Mesenteric fat pad (tissue), 1 donor: ENCODE data around the gene MICU2. TPM values are rescaled to one million over a fixed set of nuclear protein-coding genes. Genes with fewer than 3 reads are reported as not detected.

ENCODE experiments used
- DNase-seq: peaks from one replicate; pipeline ENCODE4 v3.0.0-alpha.2; 2020; ENCODE audit warnings: low spot score
- total RNA-seq: library from RNA; stranded (reverse); fragmentation: NEBNext Ultra II Directional; extraction: Animal tissue kit (Norgen Biotek cat#: 25700); gene quantifications from one replicate; pipeline ENCODE4 v1.2.1, GENCODE V29; 2021
- donor health status: DM: yes; HTN: yes; CAD: no.

Gene MICU2
- total RNA-seq, 1 donor from 2014 or later = 28.8 TPM

DNA sequence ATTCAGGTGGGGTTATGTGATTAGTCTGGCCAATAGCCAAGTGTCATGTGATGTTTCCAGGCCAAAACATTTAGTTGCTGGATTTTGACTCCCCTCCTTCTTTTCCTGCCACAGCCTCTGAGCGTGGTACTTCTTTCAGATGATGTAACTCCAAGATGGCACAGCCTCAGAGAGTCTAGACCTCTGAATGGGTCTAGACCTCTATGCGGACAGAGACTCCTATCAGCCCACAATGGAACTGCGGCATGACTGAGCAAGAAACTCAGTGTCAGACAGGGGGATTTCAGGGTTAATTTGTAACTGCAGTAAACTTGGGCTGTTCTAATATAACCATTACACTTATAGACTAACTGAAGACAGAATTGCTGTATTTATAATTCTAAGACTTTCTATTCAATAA lies 102.3 kb downstream of the MICU2 start:
- DNase-seq = no peak

DNA sequence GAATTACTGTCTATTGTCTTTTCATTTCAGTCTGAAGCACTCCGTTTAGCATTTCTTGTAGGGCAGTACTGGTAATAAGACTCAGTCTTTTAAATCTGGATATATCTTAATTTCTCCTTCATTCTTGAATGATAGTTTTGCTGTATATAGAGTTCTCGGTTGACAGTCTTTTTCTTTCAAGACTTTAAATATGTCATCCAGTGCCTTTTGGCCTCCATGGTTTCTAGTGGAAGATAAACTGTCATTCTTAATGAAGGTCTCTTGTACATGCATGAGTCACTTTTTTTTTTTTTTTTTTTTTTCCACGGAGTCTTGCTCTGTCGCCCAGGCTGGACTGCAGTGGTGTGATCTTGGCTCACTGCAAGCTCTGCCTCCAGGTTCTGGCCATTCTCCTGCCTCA lies 117.6 kb downstream of the MICU2 start:
- DNase-seq = no peak

DNA sequence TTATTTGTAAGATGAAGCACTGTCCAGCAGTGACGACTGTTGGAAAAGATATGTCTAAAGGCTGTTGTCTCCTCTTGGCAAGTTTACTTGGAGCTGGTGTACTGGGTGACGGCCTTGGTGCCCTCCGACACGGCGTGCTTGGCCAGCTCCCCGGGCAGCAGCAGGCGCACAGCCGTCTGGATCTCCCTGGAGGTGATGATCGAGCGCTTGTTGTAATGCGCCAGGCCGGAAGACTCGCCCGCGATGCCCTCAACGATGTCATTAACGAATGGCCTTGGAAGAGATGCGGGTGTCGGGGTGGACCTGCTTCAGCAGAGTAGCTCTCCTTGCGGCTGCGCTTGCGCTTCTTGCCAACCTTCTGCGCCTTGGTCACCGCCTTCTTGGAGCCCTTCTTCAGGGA lies 120.2 kb downstream of the MICU2 start:
- no peak for DNase-seq

DNA sequence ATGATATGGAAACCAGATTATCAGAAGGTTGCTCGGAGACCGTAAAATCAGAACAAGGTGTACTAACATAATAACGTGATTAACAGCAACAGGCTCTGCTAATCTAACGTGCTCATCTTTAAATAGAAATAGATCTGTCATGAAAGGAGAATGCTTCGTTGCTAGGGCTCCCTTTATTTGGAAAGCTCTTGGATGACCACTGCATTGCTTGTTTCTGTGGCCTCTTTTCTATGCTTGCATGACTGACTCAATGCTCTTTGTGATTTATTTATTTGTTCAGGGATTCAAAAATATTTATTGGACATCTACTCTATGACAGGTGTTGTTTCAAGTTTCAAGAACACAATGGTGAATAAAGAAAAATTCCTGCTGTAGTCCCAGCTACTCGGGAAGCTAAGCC lies 122.6 kb downstream of the MICU2 start:
- no peak for DNase-seq

DNA sequence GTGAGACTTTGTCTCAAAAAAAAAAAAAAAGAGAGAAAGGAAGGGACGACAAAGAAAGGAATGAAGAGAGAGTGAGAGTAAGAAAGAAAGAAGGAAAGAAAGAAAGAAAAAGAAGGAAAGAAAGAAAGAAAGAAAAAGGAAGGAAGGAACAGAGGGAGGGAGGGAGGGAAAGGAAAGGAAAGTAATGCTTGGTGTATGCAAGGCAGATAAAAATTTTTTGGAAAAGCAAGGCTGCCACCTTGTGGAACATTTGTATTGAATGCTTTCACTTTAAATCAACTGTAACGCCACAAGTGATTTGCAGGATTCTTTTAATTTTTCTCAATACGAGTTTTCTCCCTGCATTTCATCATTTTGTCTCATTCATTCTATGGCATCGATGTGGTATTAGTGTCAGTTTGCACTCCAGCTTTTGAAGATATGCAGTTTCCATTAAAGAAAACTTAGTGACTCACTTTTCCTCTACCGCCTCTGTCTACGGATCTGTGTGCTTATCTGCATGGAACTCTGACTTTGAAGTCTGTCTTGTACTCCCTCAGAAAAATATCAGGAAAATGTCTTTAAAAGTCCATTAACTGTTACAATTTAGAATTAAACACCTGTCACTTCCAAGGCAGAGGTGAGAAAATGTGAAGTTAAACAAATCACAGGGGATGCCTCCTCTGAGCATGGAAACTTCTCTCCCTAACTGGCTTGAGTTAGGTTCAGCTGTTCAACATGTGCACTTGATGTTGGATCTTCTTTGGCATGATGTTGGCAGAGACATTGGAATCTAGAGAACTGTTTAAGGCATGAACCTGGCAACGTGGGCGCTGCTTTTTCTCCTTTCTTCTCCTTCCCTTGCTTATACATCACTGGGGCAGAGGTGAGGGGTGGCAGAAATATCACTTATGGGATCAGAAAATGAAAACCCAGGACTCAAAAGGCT lies 124.8 kb downstream of the MICU2 start:
- DNase-seq = no peak

DNA sequence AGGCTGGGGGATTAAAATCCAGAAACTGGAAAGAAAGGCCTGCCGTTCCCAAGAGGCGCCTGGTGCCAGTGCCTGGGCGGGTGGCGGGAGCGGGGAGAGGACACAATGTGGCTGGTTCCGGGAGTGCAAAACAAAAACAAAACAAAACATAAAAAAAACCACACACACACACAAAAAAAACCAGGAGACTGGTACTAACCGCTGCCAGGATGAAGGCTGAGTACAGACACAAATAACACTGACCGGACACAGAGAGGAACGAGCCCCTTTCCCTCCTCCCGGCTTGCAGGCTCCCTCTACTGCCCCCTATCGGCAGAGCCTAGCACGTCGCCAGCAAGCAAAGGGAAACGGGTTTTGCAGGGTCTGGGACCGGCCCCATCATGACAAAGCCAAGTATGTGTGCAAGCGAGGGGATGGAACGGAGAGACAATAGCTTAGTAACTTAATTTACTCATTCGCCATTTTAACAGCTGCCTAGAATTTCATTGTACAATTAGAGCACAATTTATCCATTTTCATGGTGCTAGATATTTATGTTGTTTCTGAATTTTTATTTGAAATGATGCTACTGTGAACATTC lies 127.0 kb downstream of the MICU2 start:
- DNase-seq = peak; percentile 91

DNA sequence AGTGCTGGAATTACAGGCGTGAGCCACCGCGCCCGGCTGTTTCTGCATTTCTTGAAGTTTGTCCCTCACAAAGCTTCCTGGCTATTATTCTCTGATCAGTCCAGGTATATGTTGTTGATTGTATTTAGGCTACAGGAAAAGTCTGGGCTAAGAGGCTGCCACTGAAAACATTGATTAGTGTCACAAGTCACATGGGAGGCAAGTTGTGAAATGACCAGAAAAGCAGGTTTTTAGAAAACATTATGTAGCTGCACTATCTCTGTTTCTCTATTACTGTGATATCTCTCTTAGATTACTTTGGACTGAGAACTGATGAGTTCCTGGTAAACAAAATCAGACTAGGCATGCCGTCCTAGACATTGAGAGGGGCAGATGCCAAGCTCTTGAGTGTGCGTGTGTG lies 128.9 kb downstream of the MICU2 start:
- no peak for DNase-seq

DNA sequence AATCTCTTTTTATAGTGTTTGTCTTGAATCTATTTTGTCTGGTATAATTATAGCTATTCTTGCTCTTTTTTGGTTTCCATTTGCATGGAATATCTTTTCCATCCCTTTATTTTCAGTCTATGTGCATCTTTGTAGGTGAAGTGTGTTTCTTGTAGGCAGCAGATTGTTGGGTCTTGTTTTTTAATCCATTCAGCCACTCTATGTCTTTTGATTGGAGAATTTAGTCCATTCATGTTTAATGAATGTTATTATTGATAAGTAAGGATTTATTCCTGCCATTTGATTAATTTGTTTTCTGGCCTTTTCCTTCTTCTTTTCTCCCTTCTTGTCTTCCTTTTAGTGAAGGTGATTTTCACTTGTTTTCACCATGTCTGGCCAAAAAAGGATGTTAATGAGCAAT lies 133.2 kb downstream of the MICU2 start:
- DNase-seq = no peak

DNA sequence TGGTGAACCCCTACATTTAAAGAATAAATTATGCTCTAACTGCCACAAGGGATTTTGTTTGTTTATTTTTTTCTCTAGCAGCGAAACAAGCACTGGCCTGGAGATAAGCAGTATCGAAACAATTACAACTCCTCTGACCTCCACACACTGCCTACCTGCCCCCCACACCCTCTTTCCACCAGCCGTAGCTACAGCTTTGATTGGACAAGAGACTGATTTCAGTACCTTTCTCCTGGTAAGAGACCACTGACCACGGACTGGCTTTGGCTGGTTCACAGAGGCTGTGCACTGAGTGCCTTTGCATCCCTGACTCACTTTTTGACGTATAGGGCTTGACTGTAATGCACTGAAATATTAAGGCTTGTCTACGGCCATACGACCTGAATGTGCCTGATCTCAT lies 137.4 kb downstream of the MICU2 start:
- no peak for DNase-seq

DNA sequence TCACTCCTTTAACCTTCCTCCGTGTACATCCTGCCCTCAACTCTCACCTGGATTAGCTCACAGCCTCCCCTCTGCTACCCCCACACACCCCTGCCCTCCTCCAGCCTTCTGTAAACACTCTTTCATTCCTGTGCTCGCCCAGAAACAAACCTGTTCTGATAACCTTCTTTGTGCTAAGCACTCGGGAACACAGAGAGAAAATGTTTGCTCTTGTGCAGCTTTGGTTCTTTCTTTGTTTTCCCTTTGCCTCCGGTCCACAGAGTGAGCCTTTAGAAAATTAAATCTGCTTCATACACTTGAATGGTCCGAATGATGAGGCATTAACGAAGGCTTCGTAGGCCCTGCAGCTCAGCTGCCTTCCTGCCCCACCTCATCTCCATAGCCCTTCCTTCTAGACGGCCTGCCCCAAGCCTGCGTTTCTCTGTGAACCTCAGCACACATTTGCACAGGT lies 138.2 kb downstream of the MICU2 start:
- DNase-seq = no peak

DNA sequence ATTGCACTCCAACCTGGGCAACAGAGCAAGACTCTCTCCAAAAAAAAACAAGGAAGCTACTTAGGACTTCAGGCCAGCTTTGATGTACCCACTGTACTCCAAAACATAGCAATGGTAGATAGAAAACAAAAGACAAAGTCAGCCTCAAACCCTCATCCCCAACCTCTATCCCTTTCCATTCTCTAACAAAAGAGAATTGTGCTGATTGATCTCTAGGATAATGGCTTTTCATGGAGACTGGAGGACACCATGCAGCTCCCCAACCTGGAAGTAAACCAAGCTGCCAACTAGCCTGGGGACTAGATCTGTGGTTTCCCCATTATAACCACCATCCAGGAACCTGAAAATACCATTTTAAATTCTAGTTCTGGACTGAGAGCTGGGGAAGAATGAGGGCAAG lies 140.5 kb downstream of the MICU2 start:
- no peak for DNase-seq

DNA sequence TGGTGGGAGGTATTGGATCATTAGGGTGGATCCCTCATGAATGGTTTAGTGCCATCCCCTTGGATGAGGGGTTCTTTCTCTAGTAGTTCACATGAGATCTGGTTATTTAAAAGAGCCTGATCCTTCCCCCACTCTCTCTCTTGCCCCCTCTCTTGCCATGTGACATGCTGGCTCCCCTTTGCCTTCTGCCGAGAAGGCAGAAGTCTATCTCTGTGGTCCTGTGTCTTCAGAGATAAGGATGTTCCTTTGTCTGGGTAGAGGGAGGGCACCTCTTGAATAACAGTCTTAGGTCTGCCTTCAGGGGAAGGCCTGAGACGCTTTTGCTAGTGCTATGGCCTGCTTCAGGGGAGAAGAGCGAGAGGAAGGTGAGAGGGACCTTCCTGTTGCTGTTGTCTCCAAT lies 142.8 kb downstream of the MICU2 start:
- no peak for DNase-seq

DNA sequence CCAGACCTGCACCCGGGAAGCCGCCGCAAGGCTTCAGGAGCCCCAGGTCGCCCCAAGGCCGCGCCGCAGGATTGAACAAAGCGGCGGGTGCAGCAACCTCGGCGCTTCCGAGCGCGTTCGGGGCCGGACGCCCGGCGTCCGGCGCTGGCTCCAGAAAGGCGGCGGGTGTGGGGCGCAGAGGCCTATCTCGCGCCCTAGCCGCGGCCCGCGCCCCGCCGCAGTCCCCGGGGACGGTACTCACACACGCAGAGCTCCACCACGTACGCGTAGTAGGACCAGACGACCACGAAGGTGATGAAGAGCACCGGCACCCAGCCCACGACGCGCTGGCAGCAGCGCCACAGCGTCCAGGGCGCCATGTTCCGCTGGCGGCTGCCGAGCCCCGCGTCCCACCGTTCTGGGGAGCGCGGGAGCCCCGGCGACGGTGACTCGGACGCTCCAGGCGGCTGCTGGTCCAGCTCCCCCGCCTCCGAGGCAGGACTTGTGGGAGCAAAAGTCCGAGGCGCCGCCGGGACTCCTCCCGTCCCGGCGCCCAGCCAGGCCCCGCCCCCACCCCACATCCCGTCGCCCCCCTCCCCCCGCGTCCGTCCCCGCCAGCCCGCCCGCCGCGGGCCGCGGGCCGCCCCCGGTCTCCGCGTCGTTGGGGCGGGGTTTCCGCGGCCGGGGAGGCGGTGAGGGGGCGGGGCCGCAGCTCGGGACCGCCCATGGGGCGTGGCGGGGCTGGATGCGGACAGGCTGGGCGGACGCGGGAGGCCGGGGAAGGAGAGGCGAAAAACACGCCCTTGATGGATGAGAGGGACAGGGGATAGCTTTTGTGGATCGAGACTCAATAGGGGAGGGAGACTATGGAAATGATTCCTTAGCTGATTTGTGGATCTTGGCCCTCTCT lies 144.9 kb downstream of the MICU2 start, which contains the start of gene ZDHHC20:
Gene ZDHHC20, minus strand, starts transcription at position 491 of the 889 bp plus-strand sequence. Its CDS starts 132 bp downstream, at position 359.
- DNase-seq = peak; percentile 97

DNA sequence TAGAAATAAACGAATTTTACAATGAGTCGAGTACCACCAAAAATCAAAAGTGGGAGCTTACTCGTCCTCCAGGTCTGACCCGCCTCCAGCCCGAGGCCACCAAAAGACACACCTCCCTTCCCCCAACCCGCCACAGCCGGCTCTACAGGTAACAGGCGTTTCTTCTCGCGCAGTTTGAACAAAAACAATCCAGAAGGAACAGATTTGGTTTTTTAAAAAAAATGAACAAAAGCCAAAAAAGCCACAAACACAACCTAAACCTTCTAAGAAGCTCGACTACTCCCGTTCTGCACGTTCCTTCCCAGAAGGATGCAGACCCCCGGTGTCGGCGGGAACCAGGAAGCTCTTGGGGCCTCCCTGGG lies 145.5 kb downstream of the MICU2 start:
- DNase-seq = no peak

DNA sequence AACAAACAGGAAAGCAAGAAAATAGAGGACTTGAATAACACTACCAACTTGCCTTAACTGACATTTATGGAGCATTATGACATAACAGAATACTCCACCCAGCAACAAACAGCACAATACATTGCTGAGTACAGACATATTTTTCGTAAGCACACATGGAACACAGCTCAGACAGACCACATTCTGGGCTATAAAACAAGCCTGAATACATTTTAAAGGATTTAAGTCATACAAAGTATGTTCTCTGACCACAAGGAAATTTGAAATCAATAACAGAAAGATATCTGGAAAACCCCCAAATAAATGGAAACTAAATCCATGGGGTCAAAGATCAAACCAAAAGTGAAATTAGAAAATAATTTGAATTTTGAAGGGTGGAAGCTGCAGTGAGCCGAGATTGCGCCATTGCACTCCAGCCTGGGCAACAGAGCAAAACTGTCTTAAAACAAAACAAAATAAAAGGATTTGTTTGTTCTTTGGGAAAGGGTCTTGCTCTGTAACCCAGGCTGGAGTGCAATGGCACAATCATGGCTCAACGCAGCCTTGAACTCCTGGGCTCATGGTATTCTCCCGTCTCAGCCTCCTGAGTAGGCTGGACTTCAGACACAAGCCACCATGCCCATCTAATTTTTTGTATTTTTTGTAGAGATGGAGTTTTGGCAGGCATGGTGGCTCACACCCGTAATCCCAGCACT lies 150.4 kb downstream of the MICU2 start:
- DNase-seq = no peak

DNA sequence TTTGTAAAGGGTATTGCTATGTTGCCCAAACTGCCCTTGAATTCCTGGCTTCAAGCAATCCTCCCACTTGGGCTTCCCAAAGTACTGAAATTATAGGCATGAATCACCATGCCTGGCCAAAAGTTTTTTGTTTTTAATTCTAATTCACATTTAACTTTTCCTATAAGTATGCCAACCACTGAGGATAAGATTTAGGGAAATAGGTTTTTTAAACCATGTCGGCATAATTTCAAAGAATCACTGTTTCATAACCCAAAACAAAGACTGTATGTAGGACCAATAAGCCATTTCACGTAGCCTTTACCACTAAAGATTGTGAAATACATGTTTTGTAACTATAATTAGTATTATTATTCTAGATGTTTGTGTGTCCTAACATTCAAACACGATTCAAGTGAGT lies 153.0 kb downstream of the MICU2 start:
- DNase-seq = no peak

DNA sequence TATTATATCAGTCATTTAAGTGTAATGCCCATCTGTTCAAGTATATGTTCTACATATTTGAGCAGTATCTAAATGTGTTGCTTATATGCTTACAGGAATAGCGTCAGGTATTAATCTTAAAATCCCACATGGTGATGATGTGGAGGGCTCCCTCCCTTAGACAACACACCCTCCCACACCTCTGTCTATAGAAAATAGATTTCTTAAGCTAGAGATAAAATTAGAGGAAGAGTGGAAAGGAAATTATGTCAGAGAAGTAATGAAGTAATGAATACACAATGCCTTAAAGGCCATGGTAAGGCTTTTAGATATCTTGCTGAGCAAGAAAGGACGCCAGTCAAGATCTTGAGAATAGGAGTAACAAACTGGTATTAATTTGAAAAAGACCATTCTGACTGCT lies 157.3 kb downstream of the MICU2 start:
- no peak for DNase-seq

DNA sequence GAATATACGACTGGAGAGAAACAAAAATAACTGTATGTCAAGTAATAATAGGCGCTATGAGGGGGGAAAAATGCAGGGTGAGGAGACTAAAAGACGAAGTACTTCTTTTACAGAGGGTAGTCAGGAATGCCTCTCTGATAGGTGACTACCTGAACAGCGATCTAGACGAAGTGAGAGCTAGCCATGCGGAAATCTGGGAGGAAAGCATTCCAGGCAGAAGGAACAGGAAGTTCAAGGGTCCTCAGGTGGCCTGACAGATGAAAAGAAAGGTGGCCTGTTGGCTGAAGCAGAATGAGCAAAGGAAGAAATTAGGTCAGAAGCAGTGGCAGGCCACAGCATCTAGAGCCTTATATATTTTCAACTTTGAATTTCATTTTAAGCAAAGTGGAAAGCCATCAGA lies 158.2 kb downstream of the MICU2 start:
- DNase-seq = no peak

DNA sequence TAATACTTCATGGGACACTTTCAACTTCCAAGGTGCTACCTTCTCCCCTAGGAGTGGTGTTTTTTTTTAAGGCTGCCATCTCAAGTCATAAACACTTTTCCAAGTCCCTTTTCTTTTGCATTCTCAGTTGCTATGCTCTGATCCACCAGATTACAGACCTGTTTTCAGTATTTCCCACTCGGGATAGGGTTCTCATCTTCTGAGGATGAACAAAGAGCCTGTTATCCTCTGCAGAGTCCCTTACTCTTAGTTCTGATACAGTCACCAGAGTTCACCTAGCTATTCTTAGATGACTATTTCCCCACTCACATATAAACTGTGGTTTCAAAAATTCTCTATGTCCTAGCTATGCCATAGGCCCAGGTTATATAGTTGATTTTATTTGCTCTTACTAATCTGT lies 160.8 kb downstream of the MICU2 start:
- no peak for DNase-seq
